ENCODE results near the gene MYO7A.

- TF ChIP-seq CTCF (IDR thresholded peaks at IDR 0.05): no peak
- TF ChIP-seq ZFX (IDR thresholded peaks at IDR 0.05; ENCODE audit: borderline replicate concordance): no peak
These were observed 48.4 kb upstream of the MYO7A start for GRCh38 chr11:77079666-77080065.
